Neuronal stem cell (in vitro differentiated cells): ENCODE measurements around the gene TH.

Source experiments
- DNase-seq: peaks from one replicate; pipeline ENCODE4 v3.0.0-alpha.2; 2013; ENCODE audit warnings: low spot score
- H2AFZ ChIP-seq: one replicate; pipeline ENCODE4 v1.6.1; 2013; ENCODE audit warnings: mild to moderate bottlenecking, low read length, inconsistent platforms
- H2AK5ac ChIP-seq: 2 replicates; pipeline ENCODE4 v1.6.1; 2013; ENCODE audit warnings: low read depth, mild to moderate bottlenecking, inconsistent platforms, low read length, moderate library complexity, mixed read lengths
- H2BK120ac ChIP-seq: 2 replicates; pipeline ENCODE4 v1.6.1; 2013; ENCODE audit warnings: low read depth, mild to moderate bottlenecking, inconsistent platforms, low read length, moderate library complexity, mixed read lengths
- H2BK12ac ChIP-seq: one replicate; pipeline ENCODE4 v1.6.1; 2013; ENCODE audit warnings: low read length, inconsistent platforms
- H2BK15ac ChIP-seq: 2 replicates; pipeline ENCODE4 v1.6.1; 2013; ENCODE audit warnings: mild to moderate bottlenecking, low read length, inconsistent platforms, mixed read lengths
- H2BK5ac ChIP-seq: one replicate; pipeline ENCODE4 v1.6.1; 2013; ENCODE audit warnings: inconsistent platforms, mild to moderate bottlenecking, low read length, moderate library complexity
- H3K14ac ChIP-seq: one replicate; pipeline ENCODE4 v1.6.1; 2013; ENCODE audit warnings: low read length, inconsistent platforms
- H3K18ac ChIP-seq: 2 replicates; pipeline ENCODE4 v1.6.1; 2013; ENCODE audit warnings: low read length, inconsistent platforms
- H3K23ac ChIP-seq: 2 replicates; pipeline ENCODE4 v1.6.1; 2013; ENCODE audit warnings: low read depth, mild to moderate bottlenecking, mixed read lengths, low read length, inconsistent platforms; ENCODE audit not compliant: poor library complexity
- H3K27ac ChIP-seq: replicated peaks from 3 replicates; pipeline ENCODE4 v1.5.1; 2013; ENCODE audit warnings: low read length, inconsistent platforms
- H3K27me3 ChIP-seq, 3 experiments: 2 replicates each; pipeline ENCODE4 v1.6.1; 2013; ENCODE audit warnings: low read length in 3 of 3, mild to moderate bottlenecking in 2 of 3, inconsistent platforms in 1 of 3, low read depth in 1 of 3, mixed read lengths in 1 of 3, moderate library complexity in 1 of 3; ENCODE audit not compliant: control insufficient read depth in 3 of 3, insufficient read depth in 3 of 3
- H3K36me3 ChIP-seq, 2 donors: replicated peaks in 1 of 2; 2 replicates each; pipeline ENCODE4 v1.6.1; 2013; ENCODE audit warnings: low read length in 2 of 2; ENCODE audit not compliant: control insufficient read depth in 2 of 2, insufficient read depth in 2 of 2
- H3K4ac ChIP-seq: 2 replicates; pipeline ENCODE4 v1.6.1; 2013; ENCODE audit warnings: inconsistent platforms, mild to moderate bottlenecking, low read length, moderate library complexity
- H3K4me1 ChIP-seq, 2 donors: 1 replicate in 1 of 2; 2 replicates in 1 of 2; pipeline ENCODE4 v1.6.1; 2013; ENCODE audit warnings: low read length in 2 of 2, low read depth in 1 of 2; ENCODE audit not compliant: control insufficient read depth in 2 of 2, insufficient read depth in 1 of 2
- H3K4me2 ChIP-seq: one replicate; pipeline ENCODE4 v1.6.1; 2013; ENCODE audit warnings: mild to moderate bottlenecking, low read length, inconsistent platforms; ENCODE audit not compliant: insufficient read depth, poor library complexity, severe bottlenecking
- H3K4me3 ChIP-seq, 2 donors: 2 replicates each; pipeline ENCODE4 v1.5.1; 2013; ENCODE audit warnings: low read length in 2 of 2, mild to moderate bottlenecking in 2 of 2, inconsistent platforms in 1 of 2, moderate library complexity in 1 of 2
- H3K79me1 ChIP-seq: one replicate; pipeline ENCODE4 v1.6.1; 2013; ENCODE audit warnings: low read depth, mild to moderate bottlenecking, inconsistent platforms, low read length, moderate library complexity
- H3K9ac ChIP-seq: one replicate; pipeline ENCODE4 v1.6.1; 2013; ENCODE audit warnings: mild to moderate bottlenecking, low read depth, low read length, inconsistent platforms; ENCODE audit not compliant: poor library complexity
- H3K9me3 ChIP-seq, 2 donors: replicated peaks in 1 of 2; 2 replicates each; pipeline versions ENCODE3 to v1.6.1; 2013; ENCODE audit warnings: low read length in 2 of 2, mild to moderate bottlenecking in 2 of 2, inconsistent platforms in 1 of 2, low read depth in 1 of 2, mixed read lengths in 1 of 2, moderate library complexity in 1 of 2; ENCODE audit not compliant: control insufficient read depth in 2 of 2, insufficient read depth in 1 of 2
- H4K8ac ChIP-seq: one replicate; pipeline ENCODE4 v1.6.1; 2013; ENCODE audit warnings: low read depth, mild to moderate bottlenecking, inconsistent platforms, low read length, moderate library complexity
- H4K91ac ChIP-seq: one replicate; pipeline ENCODE4 v1.6.1; 2013; ENCODE audit warnings: low read length, low read depth, mild to moderate bottlenecking, inconsistent platforms; ENCODE audit not compliant: poor library complexity
- WGBS, 2 donors: extraction: QIAGEN DNeasy Blood & Tissue Kit; methylation state at CpG; one replicate each; pipeline ENCODE4 v1.1.7; 2013; ENCODE audit warnings: missing lambda C conversion rate in 2 of 2, mixed read lengths in 1 of 2; ENCODE audit not compliant: insufficient read length in 2 of 2, insufficient replicate concordance in 1 of 2; ENCODE audit errors: extremely low coverage in 2 of 2; 5-methylcytosine and 5-hydroxymethylcytosine counted together

TH gene

DNA sequence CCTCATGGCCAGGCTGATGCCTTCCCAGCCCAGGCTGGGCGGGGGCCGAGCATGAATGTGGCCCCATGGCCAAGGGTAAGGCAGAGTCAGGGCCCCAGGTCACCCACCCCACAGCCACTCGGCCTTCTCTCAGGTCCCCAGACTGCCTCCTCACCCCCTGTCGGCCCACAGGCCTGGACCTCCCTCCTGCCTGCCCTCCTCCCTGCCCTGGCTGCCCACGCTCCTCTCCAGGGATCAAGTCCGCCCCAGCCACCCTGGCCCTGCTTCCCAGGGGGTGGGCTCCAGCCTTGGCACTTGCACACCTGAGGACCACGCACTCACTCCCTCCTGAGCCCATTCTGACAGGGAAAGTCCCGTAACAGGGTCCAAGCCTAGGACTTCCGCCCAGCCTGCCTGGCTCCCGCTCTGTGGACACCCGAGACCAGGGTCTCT, 37.8 kb upstream of the TH start:
- no peaks in the 10 kb centered on the region for H3K9me3 ChIP-seq
- H2BK5ac ChIP-seq = peak overlapping the region; percentile 99
- peak overlapping the region; percentile 100 for H2BK120ac ChIP-seq
- peaks cover 17 to 32% of the 10 kb centered on the region in 2 donors for H3K4me1 ChIP-seq
- H3K9ac ChIP-seq = peak overlapping the region; percentile 75
- peak overlapping the region; percentile 23 for H4K8ac ChIP-seq
- DNase-seq = no peak
- peak overlapping the region; percentile 97 for H4K91ac ChIP-seq
- no peak overlapping the region for H3K4me3 ChIP-seq
- H3K14ac ChIP-seq = peak overlapping the region; percentile 75
- WGBS, 2 donors = no CpG with 5 or more reads among the region's 11 CpGs
- no peak overlapping the region for H3K4me2 ChIP-seq
- no peak overlapping the region for H2AFZ ChIP-seq
- H2AK5ac ChIP-seq = peak overlapping the region; percentile 100
- H2BK12ac ChIP-seq = peak overlapping the region; percentile 96
- no peak overlapping the region for H3K27ac ChIP-seq
- peak overlapping the region; percentile 99 for H3K18ac ChIP-seq
- no peaks in the 10 kb centered on the region for H3K36me3 ChIP-seq
- H3K27me3 ChIP-seq = no peaks in the 10 kb centered on the region
- peak overlapping the region; percentile 58 for H3K4ac ChIP-seq
- H2BK15ac ChIP-seq = peak overlapping the region; percentile 100
- peak overlapping the region; percentile 93 for H3K23ac ChIP-seq
- no peaks in the 10 kb centered on the region for H3K79me1 ChIP-seq

DNA sequence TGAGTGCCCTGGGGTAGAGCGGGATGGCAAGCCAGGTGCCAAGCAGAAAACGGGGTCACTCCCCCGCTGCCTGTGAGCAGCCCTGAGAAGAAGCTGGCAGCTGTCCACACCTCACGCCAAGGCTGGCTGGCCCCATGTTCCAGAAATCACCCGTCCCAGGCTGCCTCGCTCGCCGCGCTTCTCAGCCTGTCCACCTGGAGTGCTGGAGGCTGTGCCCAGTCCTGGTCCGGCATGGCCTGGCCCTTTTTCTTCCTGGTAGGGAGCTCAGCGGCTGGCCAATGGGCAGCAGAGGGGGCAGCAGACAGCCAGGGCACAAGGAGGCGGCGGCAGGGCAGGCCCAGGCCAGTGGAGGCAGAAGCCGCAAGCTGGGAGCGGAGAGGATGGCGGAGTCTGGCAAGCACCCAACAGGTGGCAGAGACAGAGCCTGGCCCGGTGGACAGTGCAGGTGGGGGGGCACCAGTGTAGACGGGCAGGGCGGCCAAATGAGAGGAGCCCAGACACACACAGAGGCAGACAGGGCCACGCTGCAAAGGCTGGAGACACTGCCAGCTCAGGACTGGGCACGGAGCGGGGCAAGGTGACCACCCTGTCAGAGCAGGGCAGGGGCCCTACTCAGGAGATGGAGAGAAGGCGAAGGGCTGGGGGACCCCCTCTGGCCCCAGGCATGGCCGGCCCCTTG, 37.2 kb upstream of the TH start:
- H3K4me3 ChIP-seq = no peak overlapping the region
- WGBS, 2 donors = no CpG with 5 or more reads among the region's 24 CpGs
- H2AK5ac ChIP-seq = peak overlapping the region; percentile 100
- no peak overlapping the region for H3K4me2 ChIP-seq
- peak overlapping the region; percentile 100 for H2BK15ac ChIP-seq
- peak overlapping the region; percentile 100 for H2BK120ac ChIP-seq
- no peaks in the 10 kb centered on the region for H3K36me3 ChIP-seq
- H2AFZ ChIP-seq = no peak overlapping the region
- H3K79me1 ChIP-seq = no peaks in the 10 kb centered on the region
- no peak overlapping the region for H3K9ac ChIP-seq
- peak overlapping the region; percentile 99 for H2BK5ac ChIP-seq
- peak overlapping the region; percentile 84 for H3K4ac ChIP-seq
- H2BK12ac ChIP-seq = peak overlapping the region; percentile 96
- H3K18ac ChIP-seq = peak overlapping the region; percentile 99
- peak overlapping the region; percentile 75 for H3K14ac ChIP-seq
- H3K27me3 ChIP-seq = no peaks in the 10 kb centered on the region
- H3K23ac ChIP-seq = peak overlapping the region; percentile 93
- H4K8ac ChIP-seq = peak overlapping the region; percentile 17
- H3K4me1 ChIP-seq = peaks cover 12 to 29% of the 10 kb centered on the region in 2 donors
- no peaks in the 10 kb centered on the region for H3K9me3 ChIP-seq
- peak overlapping the region; percentile 97 for H4K91ac ChIP-seq
- H3K27ac ChIP-seq = no peak overlapping the region
- no peak for DNase-seq

- Histone ChIP-seq H3K36me3 (no peaks in the 10 kb centered on the region), H2BK15ac (peak overlapping the region; percentile 100)
- no peak for DNase-seq
These were observed 36.4 kb upstream of the TH start for GRCh38 chr11:2207773-2208621.

DNA sequence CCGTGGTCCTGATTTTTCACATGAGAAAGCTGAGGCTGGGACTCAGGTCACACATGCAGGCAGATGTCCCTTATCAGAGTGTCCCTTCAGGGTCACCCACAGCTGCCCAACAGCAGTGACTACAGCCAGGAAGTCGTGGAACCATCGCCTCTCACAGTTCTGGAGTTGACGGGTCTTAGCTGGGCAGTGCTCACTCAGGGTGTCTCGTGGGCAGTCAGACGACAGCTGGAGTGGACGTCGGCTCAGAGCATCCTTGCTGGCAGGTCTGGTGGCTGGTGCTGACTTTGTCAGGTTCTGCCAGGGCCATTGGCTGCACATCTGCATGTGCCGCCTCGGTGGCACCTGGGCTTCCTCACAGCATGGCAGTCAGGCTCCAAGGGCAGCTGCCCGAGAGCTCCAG, 35.6 kb upstream of the TH start:
- WGBS, 2 donors = no CpG with 5 or more reads among the region's 11 CpGs
- Histone ChIP-seq H2BK5ac (no peak overlapping the region), H3K9ac (no peak overlapping the region), H2BK15ac (peak overlapping the region; percentile 100), H3K14ac (peak overlapping the region; percentile 10), H2BK12ac (peak overlapping the region; percentile 82), H4K91ac (no peak overlapping the region), H3K27me3 (no peaks in the 10 kb centered on the region), H3K9me3 (no peaks in the 10 kb centered on the region), H3K27ac (no peak overlapping the region), H2BK120ac (no peak overlapping the region), H3K18ac (peak overlapping the region; percentile 3), H3K4me3 (no peak overlapping the region), H3K4me1 (peaks cover 0 to 20% of the 10 kb centered on the region in 2 donors), H3K36me3 (no peaks in the 10 kb centered on the region), H4K8ac (no peak overlapping the region), H3K4me2 (no peak overlapping the region), H3K4ac (no peak overlapping the region), H2AK5ac (peak overlapping the region; percentile 100), H2AFZ (no peak overlapping the region), H3K79me1 (no peaks in the 10 kb centered on the region), H3K23ac (peak overlapping the region; percentile 4)
- no peak for DNase-seq

More at GRCh38 chr11:2207773-2208621, 36.4 kb upstream of the TH start:
- H3K4me1 ChIP-seq = peaks cover 4 to 24% of the 10 kb centered on the region in 2 donors
- no peaks in the 10 kb centered on the region for H3K27me3 ChIP-seq
- H2BK12ac ChIP-seq = peak overlapping the region; percentile 96
- H3K27ac ChIP-seq = no peak overlapping the region
- H4K91ac ChIP-seq = no peak overlapping the region
- no peaks in the 10 kb centered on the region for H3K79me1 ChIP-seq
- no peak overlapping the region for H4K8ac ChIP-seq
- H2BK120ac ChIP-seq = peak overlapping the region; percentile 72
- WGBS, 2 donors = no CpG with 5 or more reads among the region's 24 CpGs
- peak overlapping the region; percentile 100 for H2AK5ac ChIP-seq
- H3K9me3 ChIP-seq = no peaks in the 10 kb centered on the region
- peak overlapping the region; percentile 53 for H3K4ac ChIP-seq
- H2AFZ ChIP-seq = no peak overlapping the region
- H3K4me2 ChIP-seq = no peak overlapping the region
- peak overlapping the region; percentile 65 for H3K23ac ChIP-seq
- peak overlapping the region; percentile 99 for H3K18ac ChIP-seq
- H3K4me3 ChIP-seq = no peak overlapping the region
- peak overlapping the region; percentile 90 for H2BK5ac ChIP-seq
- peak overlapping the region; percentile 50 for H3K9ac ChIP-seq
- peak overlapping the region; percentile 10 for H3K14ac ChIP-seq
